Gastrocnemius medialis (tissue), 4 donors: Measurements from ENCODE around the gene MYH3.

ENCODE experiments used
- CTCF ChIP-seq, 5 experiments: fragments of 450-650 bp in 3 of 5; fragments of 200-600 bp in 2 of 5; sonication (generic) in 2 of 5; IDR thresholded peaks in 4 of 5; conservative IDR thresholded peaks in 1 of 5; 1 replicate in 4 of 5; 2 replicates in 1 of 5; pipeline ENCODE4 v1.5.1; 2016 to 2019; ENCODE audit warnings: antibody characterized with exemption in 5 of 5, mild to moderate bottlenecking in 3 of 5, moderate library complexity in 3 of 5
- POLR2A ChIP-seq, 2 donors: fragments of 450-650 bp; IDR thresholded peaks; one replicate each; pipeline ENCODE4 v1.6.1; 2017; ENCODE audit warnings: antibody characterized with exemption in 2 of 2, mild to moderate bottlenecking in 2 of 2, moderate library complexity in 2 of 2

- TF ChIP-seq CTCF (IDR thresholded peaks at IDR 0.05 in 4 of 5, conservative IDR thresholded peaks at IDR 0.05 in 1 of 5) (no peak), POLR2A (IDR thresholded peaks at IDR 0.05) (no peak)
Measured at GRCh38 chr17:10604521-10604920, 52.6 kb downstream of the MYH3 start.
